A673 (cell line): Measurements from ENCODE around the gene MFAP4. TPM values are rescaled to one million over a fixed set of nuclear protein-coding genes. Genes with fewer than 3 reads are reported as not detected.

ENCODE experiments used
- BruUV-seq: library from RNA; stranded (reverse); fragments of 400-500 nt; replicated peaks from 2 replicates; lab custom pipeline; 2021; lab: Mats Ljungman, UMichigan
- CTCF ChIA-PET: fragments of 300-600 bp; sonication (Branson Sonifier 250); formaldehyde crosslinking; loops from one replicate; lab custom pipeline; 2022; ENCODE audit warnings: antibody characterized with exemption; lab: Charles Lee
- POLR2A ChIA-PET: fragments of 300-600 bp; sonication (Branson Sonifier 250); formaldehyde crosslinking; loops from one replicate; lab custom pipeline; 2022; ENCODE audit warnings: antibody characterized with exemption; ENCODE audit not compliant: low non-redundant PET; lab: Charles Lee
- DNase-seq: peaks from one replicate; pipeline ENCODE4 v3.0.0-alpha.2; 2015; ENCODE audit warnings: low spot score
- H3K27ac ChIP-seq: fragments of 200-600 bp; sonication (generic); 2 replicates; pipeline ENCODE4 v1.5.1; 2016; ENCODE audit warnings: mixed run types, low read depth, mild to moderate bottlenecking, mixed read lengths, antibody characterized with exemption, low read length; ENCODE audit not compliant: poor library complexity, severe bottlenecking
- H3K27me3 ChIP-seq: fragments of 200-600 bp; sonication (generic); replicated peaks from 2 replicates; pipeline ENCODE4 v1.6.1; 2017; ENCODE audit warnings: mixed run types, low read depth, mild to moderate bottlenecking, mixed read lengths, antibody characterized with exemption, low read length; ENCODE audit not compliant: insufficient read depth, poor library complexity
- H3K36me3 ChIP-seq: fragments of 200-600 bp; sonication (generic); 2 replicates; pipeline ENCODE4 v1.6.1; 2016; ENCODE audit warnings: mixed run types, mild to moderate bottlenecking, mixed read lengths, antibody characterized with exemption, low read length; ENCODE audit not compliant: insufficient read depth, poor library complexity, severe bottlenecking
- H3K4me1 ChIP-seq: fragments of 200-600 bp; sonication (generic); 2 replicates; pipeline ENCODE4 v1.6.1; 2017; ENCODE audit warnings: mixed run types, mild to moderate bottlenecking, mixed read lengths, antibody characterized with exemption, low read length; ENCODE audit not compliant: insufficient read depth, poor library complexity, severe bottlenecking
- H3K4me3 ChIP-seq: fragments of 200-600 bp; sonication (generic); 2 replicates; pipeline ENCODE4 v1.5.1; 2016; ENCODE audit warnings: low read depth, mixed run types, mild to moderate bottlenecking, mixed read lengths, low read length; ENCODE audit not compliant: poor library complexity, severe bottlenecking
- H3K9me3 ChIP-seq: fragments of 200-600 bp; sonication (generic); 2 replicates; pipeline ENCODE4 v1.6.1; 2016; ENCODE audit warnings: mixed run types, low read depth, mild to moderate bottlenecking, mixed read lengths, antibody characterized with exemption, low read length; ENCODE audit not compliant: poor library complexity, severe bottlenecking
- EZH2 ChIP-seq: fragments of 200-600 bp; sonication (generic); IDR thresholded peaks from 2 replicates; pipeline ENCODE4 v1.6.1; 2017; ENCODE audit warnings: borderline replicate concordance, low read depth, mild to moderate bottlenecking, mixed read lengths, antibody characterized with exemption, low read length; ENCODE audit not compliant: poor library complexity, severe bottlenecking
- intact Hi-C: fragments of 100-400 bp; cut with micrococcal nuclease; formaldehyde crosslinking; loops from one replicate; pipeline ENCODE4 v1.10.0; 2022; ENCODE audit not compliant: unreplicated experiment
- total RNA-seq: library from RNA; stranded (reverse); gene quantifications from 2 replicates; pipeline ENCODE4 v1.2.3, GENCODE V29; 2021
- TF ChIP-seq, protein P1 (sequence below): fragments of 300-800, 200-600 bp; sonication (generic); conservative IDR thresholded peaks from 2 replicates; pipeline ENCODE4 v1.5.1; 2017; ENCODE audit warnings: low read depth, mild to moderate bottlenecking, antibody characterized with exemption, low read length, moderate library complexity, mixed read lengths

The MFAP4 gene
- total RNA-seq, 1 experiment from 2014 or later: 60.9 TPM

DNA sequence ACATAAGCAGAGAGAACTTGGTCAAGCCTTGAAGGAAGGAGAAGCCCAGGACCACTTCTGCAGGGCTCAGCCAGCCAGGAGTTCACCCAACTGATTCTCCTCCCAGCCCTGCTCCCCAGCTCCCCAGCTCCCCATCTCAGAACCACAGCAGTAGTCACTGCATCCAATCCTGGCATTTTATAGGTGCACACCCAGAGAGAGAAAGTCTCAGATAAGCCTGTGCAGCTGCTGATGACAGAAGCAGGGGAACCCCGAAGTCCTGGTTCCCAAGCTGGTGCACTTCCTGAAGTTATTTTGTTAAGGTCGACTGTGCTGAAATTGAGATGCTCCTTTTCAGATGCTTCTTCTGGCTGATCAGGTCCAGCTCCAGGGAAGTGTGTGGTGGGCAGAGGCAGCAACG lies 30.6 kb upstream of the MFAP4 start:
- Histone ChIP-seq H3K27me3 (no peaks in the 10 kb centered on the region), H3K9me3 (no peaks in the 10 kb centered on the region), H3K4me1 (peaks cover 6% of the 10 kb centered on the region), H3K4me3 (no peak overlapping the region), H3K36me3 (no peaks in the 10 kb centered on the region), H3K27ac (no peak overlapping the region)
- no peak for TF ChIP-seq EZH2
- TF ChIP-seq, protein P1, sequence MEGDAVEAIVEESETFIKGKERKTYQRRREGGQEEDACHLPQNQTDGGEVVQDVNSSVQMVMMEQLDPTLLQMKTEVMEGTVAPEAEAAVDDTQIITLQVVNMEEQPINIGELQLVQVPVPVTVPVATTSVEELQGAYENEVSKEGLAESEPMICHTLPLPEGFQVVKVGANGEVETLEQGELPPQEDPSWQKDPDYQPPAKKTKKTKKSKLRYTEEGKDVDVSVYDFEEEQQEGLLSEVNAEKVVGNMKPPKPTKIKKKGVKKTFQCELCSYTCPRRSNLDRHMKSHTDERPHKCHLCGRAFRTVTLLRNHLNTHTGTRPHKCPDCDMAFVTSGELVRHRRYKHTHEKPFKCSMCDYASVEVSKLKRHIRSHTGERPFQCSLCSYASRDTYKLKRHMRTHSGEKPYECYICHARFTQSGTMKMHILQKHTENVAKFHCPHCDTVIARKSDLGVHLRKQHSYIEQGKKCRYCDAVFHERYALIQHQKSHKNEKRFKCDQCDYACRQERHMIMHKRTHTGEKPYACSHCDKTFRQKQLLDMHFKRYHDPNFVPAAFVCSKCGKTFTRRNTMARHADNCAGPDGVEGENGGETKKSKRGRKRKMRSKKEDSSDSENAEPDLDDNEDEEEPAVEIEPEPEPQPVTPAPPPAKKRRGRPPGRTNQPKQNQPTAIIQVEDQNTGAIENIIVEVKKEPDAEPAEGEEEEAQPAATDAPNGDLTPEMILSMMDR: no peak
- no TSS peak for BruUV-seq
- ChIA-PET POLR2A (no interaction called here), CTCF (no interaction called here)
- no peak for DNase-seq
- intact Hi-C loops: no loop called here

DNA sequence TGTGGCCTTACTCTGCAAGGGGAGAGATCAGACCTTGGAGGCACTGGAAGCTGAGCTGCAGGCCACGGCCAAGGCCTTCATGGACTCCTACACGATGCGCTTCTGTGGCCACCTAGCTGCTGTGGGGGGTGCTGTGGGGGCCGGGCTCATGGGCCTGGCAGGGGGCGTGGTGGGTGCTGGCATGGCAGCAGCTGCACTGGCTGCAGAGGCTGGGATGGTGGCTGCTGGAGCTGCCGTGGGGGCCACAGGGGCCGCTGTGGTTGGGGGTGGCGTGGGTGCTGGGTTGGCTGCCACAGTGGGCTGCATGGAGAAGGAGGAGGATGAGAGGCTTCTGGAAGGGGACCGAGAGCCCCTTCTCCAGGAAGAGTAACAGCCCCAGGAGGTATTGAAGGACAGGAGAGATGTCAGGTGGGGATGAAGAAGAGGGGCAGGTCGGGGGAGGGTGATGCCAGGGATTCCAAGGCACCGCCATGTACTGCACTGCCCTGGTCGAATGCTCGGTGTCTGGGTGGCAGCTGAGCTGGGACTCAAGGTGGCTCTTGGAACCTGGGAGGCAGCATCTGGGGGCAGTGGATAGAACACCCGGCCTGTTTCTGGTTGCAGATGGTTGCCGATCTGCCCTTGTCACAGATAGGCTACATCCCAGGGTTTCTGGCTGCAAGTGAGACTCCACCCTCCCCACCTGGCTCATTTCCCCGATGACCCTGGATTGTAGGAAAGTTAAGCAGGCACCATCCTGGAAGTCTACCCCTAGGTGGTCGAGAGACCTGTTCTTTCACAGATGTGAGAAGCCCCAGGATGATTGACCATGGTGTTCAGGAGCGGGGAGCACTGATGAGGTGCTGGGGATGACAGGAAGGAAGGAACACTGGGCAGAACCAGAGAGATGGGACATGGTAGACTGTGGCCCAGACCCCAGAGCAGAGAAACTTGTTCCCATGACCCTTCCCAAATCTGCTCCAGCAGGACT lies 29.1 kb upstream of the MFAP4 start:
- BruUV-seq: no TSS peak
- Histone ChIP-seq H3K36me3 (no peaks in the 10 kb centered on the region), H3K27ac (no peak overlapping the region), H3K27me3 (no peaks in the 10 kb centered on the region), H3K4me3 (no peak overlapping the region), H3K4me1 (no peaks in the 10 kb centered on the region), H3K9me3 (no peaks in the 10 kb centered on the region)
- CTCF ChIA-PET: no interaction called here
- DNase-seq: no peak
- TF ChIP-seq, protein P1: no peak
- TF ChIP-seq EZH2: no peak
- POLR2A ChIA-PET: no interaction called here
- intact Hi-C loops: no loop called here

DNA sequence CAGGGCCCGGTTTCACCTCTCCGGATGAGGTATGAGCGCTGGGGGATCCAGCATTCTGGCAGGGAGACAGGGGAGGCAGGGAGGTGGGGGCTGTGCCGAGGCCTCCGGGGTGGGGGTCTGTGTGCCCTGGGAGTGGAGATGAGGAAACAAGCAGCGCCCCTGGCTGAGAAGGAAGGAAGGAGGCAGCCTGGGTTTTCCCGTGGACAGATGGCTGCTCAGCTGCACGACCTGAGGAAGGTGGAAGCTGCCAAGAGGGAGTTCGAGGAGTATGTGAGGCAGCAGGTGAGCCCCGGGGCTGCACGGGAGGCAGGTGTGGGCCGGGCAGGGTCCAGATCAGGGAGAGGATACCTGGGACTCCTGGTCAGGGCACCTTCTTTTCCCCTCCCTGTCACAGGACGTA lies 28.3 kb upstream of the MFAP4 start:
- Histone ChIP-seq H3K27ac (no peak overlapping the region), H3K4me3 (no peak overlapping the region), H3K36me3 (no peaks in the 10 kb centered on the region), H3K27me3 (no peaks in the 10 kb centered on the region), H3K4me1 (no peaks in the 10 kb centered on the region), H3K9me3 (no peaks in the 10 kb centered on the region)
- DNase-seq: no peak
- ChIA-PET CTCF (no interaction called here), POLR2A (no interaction called here)
- TF ChIP-seq EZH2: no peak
- TF ChIP-seq, protein P1: no peak
- intact Hi-C loops: no loop called here
- no TSS peak for BruUV-seq
